Measurements from ENCODE around the gene HLA-C. TPM values are rescaled to one million over a fixed set of nuclear protein-coding genes. Genes with fewer than 3 reads are reported as not detected.

The HLA-C gene
- total RNA-seq, 1 experiment from 2014 or later: 219 TPM

GRCh38 chr6:31272836-31273626, 1.1 kb upstream of the HLA-C start:
- no peaks in the 10 kb centered on the region for H3K9me3 ChIP-seq (ENCODE audit: low read length)
- no peak overlapping the region for H3K9ac ChIP-seq (ENCODE audit: low read length)
- 0 out of 2 replicates have a peak overlapping the region, but pooled peaks have one; percentile 84 for H3K4me3 ChIP-seq (ENCODE audit: low read length)
- CTCF ChIA-PET: no interaction called here
- H3K27ac ChIP-seq (ENCODE audit: low read length): no peak overlapping the region
- DNase-seq (no peak), ATAC-seq (no peak)
- peak overlapping the region; percentile 86 for H3K4me2 ChIP-seq (ENCODE audit: low read length)
- H3K79me2 ChIP-seq (ENCODE audit: low read length): no peaks in the 10 kb centered on the region
- H4K20me1 ChIP-seq (ENCODE audit: low read length): no peaks in the 10 kb centered on the region
- H2AFZ ChIP-seq (ENCODE audit: low read length): peak overlapping the region; percentile 91; the same call in 1 of the 2 replicates
- no peaks in the 10 kb centered on the region; the same call in 1 of the 2 replicates for H3K9me2 ChIP-seq (replicated peaks; ENCODE audit: low read length)
- TF ChIP-seq EZH2phosphoT487 (IDR thresholded peaks at IDR 0.05; ENCODE audit: borderline replicate concordance, low read length) (no peak), EZH2 (IDR thresholded peaks at IDR 0.05; ENCODE audit: low read length, unreplicated experiment) (no peak)
- TF ChIP-seq, protein P1, sequence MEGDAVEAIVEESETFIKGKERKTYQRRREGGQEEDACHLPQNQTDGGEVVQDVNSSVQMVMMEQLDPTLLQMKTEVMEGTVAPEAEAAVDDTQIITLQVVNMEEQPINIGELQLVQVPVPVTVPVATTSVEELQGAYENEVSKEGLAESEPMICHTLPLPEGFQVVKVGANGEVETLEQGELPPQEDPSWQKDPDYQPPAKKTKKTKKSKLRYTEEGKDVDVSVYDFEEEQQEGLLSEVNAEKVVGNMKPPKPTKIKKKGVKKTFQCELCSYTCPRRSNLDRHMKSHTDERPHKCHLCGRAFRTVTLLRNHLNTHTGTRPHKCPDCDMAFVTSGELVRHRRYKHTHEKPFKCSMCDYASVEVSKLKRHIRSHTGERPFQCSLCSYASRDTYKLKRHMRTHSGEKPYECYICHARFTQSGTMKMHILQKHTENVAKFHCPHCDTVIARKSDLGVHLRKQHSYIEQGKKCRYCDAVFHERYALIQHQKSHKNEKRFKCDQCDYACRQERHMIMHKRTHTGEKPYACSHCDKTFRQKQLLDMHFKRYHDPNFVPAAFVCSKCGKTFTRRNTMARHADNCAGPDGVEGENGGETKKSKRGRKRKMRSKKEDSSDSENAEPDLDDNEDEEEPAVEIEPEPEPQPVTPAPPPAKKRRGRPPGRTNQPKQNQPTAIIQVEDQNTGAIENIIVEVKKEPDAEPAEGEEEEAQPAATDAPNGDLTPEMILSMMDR (conservative IDR thresholded peaks at IDR 0.05; ENCODE audit: low read depth, low read length): no peak
- intact Hi-C loops (cut with micrococcal nuclease): loop anchor here (2.0 to 5.0 kb wide), 2 partner anchors 76 to 84 kb away; partner anchors contain the start of gene HLA-B
- peaks cover 3% of the 10 kb centered on the region; the same call in 1 of the 2 replicates for H3K4me1 ChIP-seq (ENCODE audit: insufficient read depth, low read length)
- H3F3A ChIP-seq (ENCODE audit: low read length, unreplicated experiment): no peaks in the 10 kb centered on the region
- H3K36me3 ChIP-seq (ENCODE audit: low read depth, low read length): no peaks in the 10 kb centered on the region
- POLR2A ChIA-PET (ENCODE audit: unreplicated experiment): interaction anchor here (0.6 kb wide), 1 partner anchor 13 kb away, joined by 5 read pairs; no protein-coding TSS in a partner anchor
- no TSS peak for BruUV-seq (replicated peaks)
- peaks cover 21% of the 10 kb centered on the region; the same call in 1 of the 2 replicates for H3K27me3 ChIP-seq (ENCODE audit: low read length)

DNA sequence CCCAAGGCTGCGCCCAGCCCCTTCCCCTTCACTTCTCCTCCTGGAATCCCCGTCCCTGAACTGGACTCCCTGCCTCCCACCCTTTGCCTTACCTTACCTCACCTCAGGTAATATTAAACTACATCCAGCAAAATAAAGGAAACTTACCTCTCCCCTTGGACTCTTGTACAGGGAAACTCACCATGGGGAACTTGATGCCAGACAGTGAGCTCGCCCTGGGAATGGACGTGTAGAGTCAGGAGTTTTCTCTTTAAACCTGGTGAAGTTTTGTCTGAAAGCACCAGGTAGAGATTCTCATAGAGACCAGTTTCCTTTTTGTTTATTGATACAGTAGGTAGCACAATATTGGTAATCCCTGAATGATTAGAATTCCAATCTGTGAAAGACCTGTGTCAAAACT, 544 bp upstream of the HLA-C start:
- peaks cover 3% of the 10 kb centered on the region; the same call in 1 of the 2 replicates for H3K4me1 ChIP-seq (ENCODE audit: insufficient read depth, low read length)
- ChIA-PET POLR2A (ENCODE audit: unreplicated experiment) (interaction anchor here (0.6 kb wide), 1 partner anchor 13 kb away, joined by 5 read pairs; no protein-coding TSS in a partner anchor), CTCF (no interaction called here)
- no peaks in the 10 kb centered on the region for H3K79me2 ChIP-seq (ENCODE audit: low read length)
- H3K9me3 ChIP-seq (ENCODE audit: low read length): no peaks in the 10 kb centered on the region
- ATAC-seq (no peak), DNase-seq (no peak)
- peak overlapping the region; percentile 84 for H3K4me3 ChIP-seq (ENCODE audit: low read length)
- H2AFZ ChIP-seq (ENCODE audit: low read length): peak overlapping the region; percentile 91
- peak overlapping the region; percentile 47 for H3K9ac ChIP-seq (ENCODE audit: low read length)
- H3K9me2 ChIP-seq (replicated peaks; ENCODE audit: low read length): no peaks in the 10 kb centered on the region; the same call in 1 of the 2 replicates
- peak overlapping the region; percentile 86 for H3K4me2 ChIP-seq (ENCODE audit: low read length)
- BruUV-seq (replicated peaks): TSS peak; percentile 61
- intact Hi-C loops (cut with micrococcal nuclease): loop anchor here (2.0 to 5.0 kb wide), 2 partner anchors 76 to 85 kb away; partner anchors contain the start of gene HLA-B
- no peaks in the 10 kb centered on the region for H4K20me1 ChIP-seq (ENCODE audit: low read length)
- no peak for TF ChIP-seq EZH2phosphoT487 (IDR thresholded peaks at IDR 0.05; ENCODE audit: borderline replicate concordance, low read length)
- TF ChIP-seq, protein P1 (conservative IDR thresholded peaks at IDR 0.05; ENCODE audit: low read depth, low read length): no peak
- TF ChIP-seq EZH2 (IDR thresholded peaks at IDR 0.05; ENCODE audit: low read length, unreplicated experiment): no peak
- H3K36me3 ChIP-seq (ENCODE audit: low read depth, low read length): no peaks in the 10 kb centered on the region
- peaks cover 15% of the 10 kb centered on the region; the same call in 1 of the 2 replicates for H3K27me3 ChIP-seq (ENCODE audit: low read length)
- H3K27ac ChIP-seq (ENCODE audit: low read length): no peak overlapping the region
- H3F3A ChIP-seq (ENCODE audit: low read length, unreplicated experiment): no peaks in the 10 kb centered on the region

Measured in PC-3 (cell line).